Prostate gland (tissue), 1 donor: ENCODE results near the gene MXRA8.

Source experiments
- POLR2A ChIP-seq: fragments of 450-650 bp; IDR thresholded peaks from one replicate; pipeline ENCODE4 v1.6.1; 2016; ENCODE audit warnings: antibody characterized with exemption, mild to moderate bottlenecking
- POLR2AphosphoS5 ChIP-seq: sonication (generic); formaldehyde crosslinking; IDR thresholded peaks from one replicate; pipeline ENCODE4 v1.6.1; 2017; ENCODE audit warnings: antibody characterized with exemption

GRCh38 chr1:1371746-1372711, 13.7 kb upstream of the MXRA8 start:
- TF ChIP-seq POLR2A (no peak), POLR2AphosphoS5 (no peak)
